Mucosa of descending colon (tissue), 3 donors: ENCODE measurements around the gene KRT32. TPM values are rescaled to one million over a fixed set of nuclear protein-coding genes. Genes with fewer than 3 reads are reported as not detected.

Source experiments
- ATAC-seq: fragments of 200-7000 bp; cut with Tn5 transposase; one replicate; pipeline ENCODE4 v1.9.1; 2020; ENCODE audit warnings: mild to moderate bottlenecking, moderate library complexity
- DNase-seq, 3 donors: peaks; one replicate each; pipeline ENCODE4 v3.0.0-alpha.2; 2020
- H3K36me3 ChIP-seq: fragments of 200-600 bp; one replicate; pipeline ENCODE4 v1.8.0; 2021; ENCODE audit warnings: low read depth, mild to moderate bottlenecking
- H3K4me1 ChIP-seq: fragments of 200-600 bp; one replicate; pipeline ENCODE4 v1.8.0; 2021; ENCODE audit warnings: low read depth, mild to moderate bottlenecking
- H3K4me3 ChIP-seq: fragments of 200-600 bp; one replicate; pipeline ENCODE4 v1.8.0; 2021; ENCODE audit warnings: mild to moderate bottlenecking
- H3K9me3 ChIP-seq: fragments of 200-600 bp; one replicate; pipeline ENCODE4 v1.8.0; 2021; ENCODE audit warnings: mild to moderate bottlenecking
- CTCF ChIP-seq: fragments of 200-600 bp; IDR thresholded peaks from one replicate; pipeline ENCODE4 v1.8.0; 2022; ENCODE audit warnings: antibody characterized with exemption, mild to moderate bottlenecking
- intact Hi-C, 2 donors: fragments of 100-400 bp; cut with DNase I in 1 of 2; cut with micrococcal nuclease in 1 of 2; formaldehyde crosslinking; loops; one replicate each; pipeline versions ENCODE4 v1.11.0 to v1.11.1; 2022; cut with DNase I, micrococcal nuclease
- total RNA-seq, 3 donors: library from RNA; stranded (reverse); fragmentation: NEBNext Ultra II Directional in 2 of 3; extraction: Animal tissue kit (Norgen Biotek cat#: 25700) in 2 of 3; gene quantifications; one replicate each; pipeline versions ENCODE4 v1.2.1 to v1.2.4, GENCODE V29; 2021 to 2023
- donor health status: DM: no; HTN: no; CAD: no; lungs with moderate emphysema.
- donor health status: DM: no; HTN: no; CAD: no.
- donor health status: DM: no; HTN: yes; CAD: no.

KRT32 gene
- total RNA-seq, 3 donors from 2014 or later = not detected

- DNase-seq = no peak
- ATAC-seq = no peak
Observed at GRCh38 chr17:41480136-41480535, 12.9 kb upstream of the KRT32 start.

GRCh38 chr17:41478237-41478636 is 11.1 kb upstream of the KRT32 start:
- DNase-seq (no peak), ATAC-seq (no peak)
- H3K9me3 ChIP-seq = no peaks in the 10 kb centered on the region
- H3K4me1 ChIP-seq = no peaks in the 10 kb centered on the region
- H3K4me3 ChIP-seq = no peak overlapping the region
- no peaks in the 10 kb centered on the region for H3K36me3 ChIP-seq
- intact Hi-C loops = no loop called here
- no peak for TF ChIP-seq CTCF

More at GRCh38 chr17:41480136-41480535, 12.9 kb upstream of the KRT32 start:
- Histone ChIP-seq H3K4me1 (no peaks in the 10 kb centered on the region), H3K36me3 (no peaks in the 10 kb centered on the region), H3K9me3 (no peaks in the 10 kb centered on the region), H3K4me3 (no peak overlapping the region)
- no peak for TF ChIP-seq CTCF
- intact Hi-C loops = no loop called here

GRCh38 chr17:41476866-41477815 is 10.0 kb upstream of the KRT32 start:
- intact Hi-C loops = no loop called here
- DNase-seq = no peak
- Histone ChIP-seq H3K9me3 (no peaks in the 10 kb centered on the region), H3K4me3 (no peak overlapping the region), H3K4me1 (no peaks in the 10 kb centered on the region), H3K36me3 (no peaks in the 10 kb centered on the region)
- ATAC-seq = no peak
- TF ChIP-seq CTCF = no peak

GRCh38 chr17:41475421-41475820 is 8.2 kb upstream of the KRT32 start:
- no peak for TF ChIP-seq CTCF

GRCh38 chr17:41474863-41475262 is 7.7 kb upstream of the KRT32 start:
- TF ChIP-seq CTCF = no peak

More at GRCh38 chr17:41475421-41475820, 8.2 kb upstream of the KRT32 start:
- DNase-seq (no peak), ATAC-seq (no peak)
- no peaks in the 10 kb centered on the region for H3K4me1 ChIP-seq
- no peaks in the 10 kb centered on the region for H3K36me3 ChIP-seq
- H3K4me3 ChIP-seq = no peak overlapping the region
- intact Hi-C loops = no loop called here
- H3K9me3 ChIP-seq = no peaks in the 10 kb centered on the region

More at GRCh38 chr17:41474863-41475262, 7.7 kb upstream of the KRT32 start:
- intact Hi-C loops = no loop called here
- Histone ChIP-seq H3K4me1 (no peaks in the 10 kb centered on the region), H3K36me3 (no peaks in the 10 kb centered on the region), H3K4me3 (no peak overlapping the region), H3K9me3 (no peaks in the 10 kb centered on the region)
- ATAC-seq (no peak), DNase-seq (no peak)
